HG03558 (cell line): Measurements from ENCODE around the gene SV2B.

Experiments used
- ATAC-seq: cut with Tn5 transposase; IDR thresholded peaks from one replicate; pipeline ENCODE4 v1.9.1; 2021; ENCODE audit warnings: moderate number of reproducible peaks; ENCODE audit not compliant: unreplicated experiment; ENCODE audit errors: extremely low read depth

The SV2B gene

DNA sequence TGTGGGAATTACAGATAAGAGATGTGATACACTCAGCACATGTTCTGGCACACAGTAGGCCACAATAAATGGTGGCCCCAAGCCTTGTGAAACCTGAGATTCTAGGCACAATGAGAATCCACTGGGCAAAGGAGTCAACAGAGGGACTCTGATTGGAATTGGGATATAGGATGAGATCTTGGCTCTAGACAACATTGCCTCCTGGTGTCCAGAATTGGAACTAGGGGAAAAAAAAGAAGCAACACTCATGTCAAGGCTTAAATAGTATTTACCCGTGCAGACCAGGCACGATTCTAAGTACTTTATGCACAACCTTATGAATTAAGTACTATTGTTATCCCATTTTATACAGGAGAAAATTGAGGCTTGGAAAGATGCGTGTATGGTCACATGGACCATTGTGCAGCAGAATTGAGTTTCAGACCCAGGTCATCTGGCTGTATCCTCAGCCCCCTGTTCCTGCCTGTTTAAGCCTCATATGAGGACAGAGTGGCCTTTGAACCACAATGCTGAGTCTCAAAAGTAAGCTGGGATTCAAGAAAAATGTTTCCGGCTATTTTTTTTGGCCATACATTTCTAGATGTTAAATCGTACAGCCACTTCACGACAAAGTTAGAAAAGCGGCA is 124.8 kb downstream of the SV2B start:
- ATAC-seq: no peak

DNA sequence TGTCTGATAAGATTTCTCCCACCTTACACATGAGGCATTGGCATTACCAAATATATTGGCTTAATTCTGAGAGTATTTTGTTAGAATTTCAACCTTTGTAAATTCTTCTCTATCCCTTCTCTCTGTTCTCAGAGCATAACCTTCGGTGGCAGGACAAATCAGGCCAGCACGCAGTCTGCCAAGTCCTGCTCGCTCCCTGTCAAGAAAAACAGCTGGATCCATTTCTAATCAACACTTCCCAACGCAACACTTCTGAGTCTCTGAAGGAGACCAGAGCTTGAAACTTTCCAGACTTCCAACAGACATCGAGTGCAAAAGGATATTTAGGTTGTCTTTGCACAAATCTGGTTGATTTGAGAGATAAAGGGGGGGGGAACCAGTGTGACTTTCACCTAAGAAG is 125.7 kb downstream of the SV2B start:
- no peak for ATAC-seq

- ATAC-seq: no peak
Measured at GRCh38 chr15:91227117-91227516, 127.1 kb downstream of the SV2B start.

DNA sequence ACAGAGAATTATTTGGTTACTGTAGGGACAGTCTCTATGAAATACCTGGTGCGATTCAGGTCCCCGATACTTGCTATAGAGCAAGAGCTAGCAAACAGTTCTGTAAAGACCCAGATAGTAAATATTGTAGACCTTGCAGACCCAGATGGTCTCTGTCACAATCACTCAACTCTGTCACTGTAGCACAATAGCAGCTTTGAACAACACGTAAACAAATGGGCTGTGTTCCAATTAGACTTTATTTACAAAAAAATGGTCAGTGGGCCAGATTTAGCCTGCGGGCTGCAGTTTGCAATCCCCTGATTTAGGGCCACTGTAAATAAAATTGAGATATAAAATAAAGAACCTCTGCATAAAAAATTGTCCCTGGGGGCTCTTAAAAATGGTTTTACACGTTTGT is 127.7 kb downstream of the SV2B start:
- ATAC-seq: no peak

GRCh38 chr15:91228383-91228782 is 128.3 kb downstream of the SV2B start:
- no peak for ATAC-seq

DNA sequence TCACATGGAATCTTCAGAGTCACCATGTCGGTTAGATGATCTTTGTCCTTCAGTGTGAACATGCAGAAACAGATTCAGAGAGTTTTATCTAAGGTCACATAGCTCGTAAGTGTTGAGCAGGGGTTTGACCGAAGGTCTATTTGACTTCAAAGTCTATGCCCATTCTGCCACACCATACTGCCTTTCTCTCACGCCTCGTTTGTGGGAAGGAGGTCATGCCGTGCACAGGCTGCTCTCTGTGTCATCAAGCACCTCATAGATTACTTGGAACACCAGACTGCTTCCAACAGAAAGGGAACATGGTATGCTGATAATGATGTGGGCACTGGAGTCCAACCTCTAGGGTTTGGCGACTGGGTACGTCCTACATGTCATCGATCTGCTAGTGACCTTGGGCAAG is 128.8 kb downstream of the SV2B start:
- no peak for ATAC-seq

- no peak for ATAC-seq
Measured at GRCh38 chr15:91231703-91232102, 131.6 kb downstream of the SV2B start.

- no peak for ATAC-seq
Measured at GRCh38 chr15:91234759-91235158, 134.7 kb downstream of the SV2B start.

DNA sequence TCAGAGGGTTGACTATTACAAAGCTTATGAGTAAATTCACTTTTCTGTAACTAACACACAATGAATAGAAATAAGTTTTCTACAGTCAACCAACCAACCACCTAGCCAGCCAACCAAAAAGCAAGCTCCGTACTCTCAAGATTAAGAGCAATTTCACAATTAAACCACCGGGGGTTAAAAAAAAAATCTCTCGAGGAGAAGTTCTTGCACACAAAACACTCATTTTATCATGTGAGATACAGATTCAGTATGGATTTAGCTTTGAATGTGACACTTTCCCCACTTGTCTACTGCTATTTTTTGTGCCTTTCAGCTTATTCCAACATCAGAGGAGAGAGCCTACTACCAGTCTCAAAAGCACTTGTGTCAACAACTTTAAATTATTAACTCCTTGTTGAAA is 135.3 kb downstream of the SV2B start:
- no peak for ATAC-seq

DNA sequence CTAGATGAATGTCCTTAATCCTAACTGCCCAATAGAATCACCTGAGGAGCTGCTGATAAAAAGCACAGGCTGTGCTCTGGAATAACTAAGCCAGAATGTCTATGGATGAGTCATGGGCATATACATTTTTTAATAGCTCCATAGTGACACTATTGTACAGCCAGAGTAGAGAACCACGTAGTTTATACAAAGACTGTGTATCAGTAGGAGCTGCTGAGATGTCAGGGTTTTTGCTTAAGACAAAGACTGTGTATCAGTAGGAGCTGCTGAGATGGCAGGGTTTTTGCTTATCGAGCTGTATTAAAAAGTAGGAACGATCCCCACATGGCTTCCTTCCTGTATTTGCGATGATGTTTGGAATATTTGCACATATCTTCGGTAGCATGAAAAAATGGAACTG is 137.4 kb downstream of the SV2B start:
- no peak for ATAC-seq

DNA sequence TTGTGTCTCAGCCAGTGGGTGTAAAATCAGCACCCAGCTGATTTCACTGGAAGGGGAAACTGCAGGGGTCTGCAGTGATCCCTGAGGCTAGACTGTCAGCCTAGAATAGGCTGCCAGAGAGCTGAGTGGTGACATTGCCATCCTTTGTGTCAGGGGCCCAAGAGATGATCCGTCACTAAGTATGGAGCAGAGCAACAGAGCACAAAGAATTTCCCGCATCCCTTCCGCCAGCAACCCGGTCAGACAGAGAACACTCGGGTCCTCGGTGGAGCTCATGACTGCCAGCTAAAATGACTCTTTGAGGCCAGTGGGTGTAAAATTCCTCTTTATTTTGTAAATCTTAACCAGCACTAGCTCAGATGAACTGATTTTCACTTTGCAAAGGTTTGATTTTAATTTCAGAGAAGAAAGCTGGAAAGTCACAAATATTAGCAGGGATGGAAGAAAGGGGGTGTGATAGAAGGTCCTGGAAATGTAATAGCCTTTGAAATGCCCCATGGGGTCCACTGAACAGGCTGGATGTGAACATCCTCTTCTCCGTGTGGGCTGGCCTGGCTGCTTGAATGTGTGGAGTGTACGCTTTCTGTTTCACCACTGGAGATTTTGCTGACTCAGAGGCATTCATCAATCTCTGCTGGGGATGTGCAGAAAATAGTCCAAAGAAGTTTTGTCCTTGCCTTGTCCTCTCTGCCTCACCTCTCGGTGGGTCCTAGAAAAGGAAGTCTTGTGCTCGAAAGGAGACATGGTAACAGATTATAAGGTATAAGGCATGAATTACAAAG is 138.8 kb downstream of the SV2B start:
- ATAC-seq: no peak

DNA sequence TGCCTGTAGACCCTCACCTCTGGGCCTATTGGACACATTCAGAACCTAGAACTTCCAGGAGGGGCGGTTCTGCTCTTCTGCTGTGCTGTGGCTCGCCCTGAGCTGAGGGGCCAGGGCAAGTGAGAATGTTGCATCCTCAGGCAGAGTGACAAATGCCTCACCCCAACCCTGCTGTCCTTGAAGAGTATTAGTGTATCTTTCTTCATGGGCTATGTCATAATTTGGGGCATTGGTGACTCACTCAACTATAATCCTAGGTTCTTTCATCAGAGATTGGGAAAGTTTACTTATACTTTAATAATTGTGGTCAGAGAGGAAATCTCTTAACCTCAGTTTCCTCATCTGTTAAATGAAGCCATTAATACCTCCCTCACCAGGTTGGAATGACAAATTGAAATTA is 143.8 kb downstream of the SV2B start:
- ATAC-seq: no peak

- ATAC-seq: no peak
Measured at GRCh38 chr15:91244919-91245318, 144.9 kb downstream of the SV2B start.

DNA sequence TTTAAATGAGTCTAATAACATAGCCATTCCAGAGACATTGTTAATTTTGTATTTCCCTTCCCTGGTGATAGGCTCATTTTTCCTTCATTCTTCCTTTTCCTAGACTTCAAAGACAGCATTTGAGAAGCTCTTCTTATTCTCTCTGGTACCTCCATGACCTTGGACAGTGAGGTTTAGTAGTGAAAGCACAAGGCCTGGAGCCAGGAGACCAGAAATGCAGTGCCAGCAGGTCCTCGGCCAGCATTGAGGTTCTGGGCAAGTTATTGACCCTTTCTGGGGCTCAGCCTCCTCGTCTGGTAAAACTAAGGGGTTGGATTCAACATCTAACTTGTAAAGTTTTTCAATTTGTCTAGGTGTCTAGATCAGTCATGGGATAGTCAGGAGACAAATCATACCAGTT is 146.9 kb downstream of the SV2B start:
- ATAC-seq: no peak

- no peak for ATAC-seq
Measured at GRCh38 chr15:91249591-91249990, 149.5 kb downstream of the SV2B start.

DNA sequence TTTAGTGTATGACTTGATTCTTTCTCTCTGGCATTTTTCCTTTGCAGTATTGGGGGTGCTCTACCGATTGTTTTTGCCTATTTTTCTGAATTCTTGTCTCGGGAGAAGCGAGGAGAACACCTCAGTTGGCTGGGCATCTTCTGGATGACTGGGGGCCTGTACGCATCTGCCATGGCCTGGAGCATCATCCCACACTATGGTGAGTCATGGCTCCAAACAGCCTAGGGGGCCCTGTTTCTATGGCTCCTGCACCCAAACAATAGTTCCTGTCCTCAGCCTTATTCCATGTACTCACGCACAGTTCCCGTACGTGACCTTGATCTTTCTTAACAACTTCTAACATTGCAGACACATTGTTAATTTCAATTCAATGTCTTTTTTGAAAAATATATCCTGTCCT is 152.3 kb downstream of the SV2B start:
- ATAC-seq: no peak

DNA sequence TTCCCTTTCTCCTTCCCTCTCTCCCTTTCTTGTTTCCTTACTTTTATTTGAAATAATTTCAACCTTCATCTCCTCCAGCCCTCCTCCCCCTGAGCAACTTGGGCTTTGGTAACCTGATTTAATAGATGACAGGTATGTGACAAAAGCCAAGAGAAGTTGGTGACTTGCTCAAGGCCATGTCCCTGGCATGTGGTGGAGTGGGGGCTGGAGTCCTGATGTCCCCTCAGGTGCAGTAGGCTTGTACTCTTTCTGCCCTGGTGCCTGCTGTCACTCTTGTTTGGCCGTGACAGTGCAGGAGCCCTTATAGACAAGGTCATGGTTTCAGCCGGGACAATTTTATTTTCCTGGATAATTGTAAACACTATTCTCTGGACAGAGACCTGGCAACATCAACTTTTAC is 152.7 kb downstream of the SV2B start:
- no peak for ATAC-seq

- ATAC-seq: no peak
Measured at GRCh38 chr15:91253605-91254004, 153.5 kb downstream of the SV2B start.

DNA sequence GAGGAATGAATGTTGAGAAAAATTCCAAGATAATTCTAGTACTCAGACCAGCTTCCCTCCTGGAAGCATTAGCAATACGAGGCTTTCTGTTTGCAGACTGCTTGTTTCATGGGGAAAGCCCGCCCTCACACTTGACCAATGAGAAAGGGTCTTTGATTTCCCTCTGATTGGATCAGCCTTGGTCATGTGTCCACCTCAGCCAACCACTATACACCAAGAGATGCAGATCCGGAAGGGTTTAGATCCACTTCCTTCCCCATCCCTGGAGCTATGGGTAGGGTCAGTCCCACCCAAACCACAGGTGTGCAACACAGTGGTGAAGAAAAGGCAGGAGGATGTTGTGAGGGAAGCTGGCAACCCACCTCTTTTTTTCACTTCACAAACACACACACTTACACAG is 154.7 kb downstream of the SV2B start:
- no peak for ATAC-seq

DNA sequence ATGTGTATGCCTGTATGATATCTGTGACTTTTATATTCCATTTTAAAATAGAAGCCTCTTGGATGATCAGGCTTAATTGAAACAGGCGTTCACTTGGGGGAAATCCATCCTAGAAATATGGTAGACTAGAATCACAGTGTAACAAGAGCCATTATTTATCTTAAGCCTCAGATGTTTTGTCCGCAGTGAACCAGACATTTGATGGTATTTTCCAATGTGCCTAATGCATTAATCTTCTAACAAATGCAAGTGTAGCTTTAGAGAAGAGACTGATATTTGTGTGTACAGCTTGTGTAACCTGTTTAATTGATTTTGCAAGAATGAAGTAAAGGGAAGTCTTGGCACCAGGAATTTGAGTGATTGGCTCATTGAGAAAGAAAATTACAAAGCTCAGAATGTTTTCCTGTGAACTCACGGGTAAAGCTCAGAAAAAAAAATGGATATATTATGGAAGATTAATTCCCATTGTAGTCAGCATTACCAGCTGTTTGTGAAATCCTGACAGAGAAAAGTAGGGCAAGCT is 155.7 kb downstream of the SV2B start:
- no peak for ATAC-seq

DNA sequence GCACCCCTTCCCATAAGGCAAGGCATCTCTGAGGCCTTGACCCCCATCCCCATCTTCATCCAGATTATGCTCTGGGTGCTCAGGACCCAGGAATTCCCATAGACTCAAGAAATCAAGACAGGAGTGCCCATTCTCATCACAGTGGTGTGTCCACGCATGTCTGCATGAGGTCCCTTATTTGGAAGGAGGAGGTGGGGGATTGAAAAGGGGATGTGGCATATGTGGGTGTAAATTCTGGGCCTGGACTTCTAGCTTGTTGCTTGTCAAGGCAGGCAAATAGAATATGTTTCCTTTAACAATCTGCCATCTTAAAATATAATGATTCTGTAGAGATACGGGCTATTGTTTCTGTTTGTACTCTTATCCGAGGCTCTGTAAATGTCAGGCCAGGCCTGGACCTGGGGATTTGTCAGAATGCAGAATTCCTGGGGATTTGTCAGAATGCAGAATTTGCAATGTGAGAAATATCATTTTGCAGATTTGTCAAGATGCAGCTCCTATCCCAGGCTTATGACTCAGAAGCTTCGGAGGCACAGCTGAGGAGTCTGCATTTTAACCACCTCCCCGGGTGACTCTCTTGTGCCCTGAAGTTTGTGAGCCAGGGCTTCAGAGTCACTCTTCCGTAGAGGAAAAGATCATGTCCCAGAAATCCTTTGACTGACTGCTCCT is 157.8 kb downstream of the SV2B start:
- ATAC-seq: no peak
